AG09319 (cell line): ENCODE data around the gene OR8B4.

ENCODE experiments used
- DNase-seq: peaks from one replicate; pipeline ENCODE4 v3.0.0-alpha.2; 2010; ENCODE audit warnings: low read depth; ENCODE audit errors: extremely low read depth
- TF ChIP-seq, protein P1 (sequence below): IDR thresholded peaks from 2 replicates; pipeline ENCODE4 v1.5.1; 2011; ENCODE audit warnings: low read depth, mild to moderate bottlenecking, inconsistent platforms, low read length, moderate library complexity

OR8B4 gene, protein sequence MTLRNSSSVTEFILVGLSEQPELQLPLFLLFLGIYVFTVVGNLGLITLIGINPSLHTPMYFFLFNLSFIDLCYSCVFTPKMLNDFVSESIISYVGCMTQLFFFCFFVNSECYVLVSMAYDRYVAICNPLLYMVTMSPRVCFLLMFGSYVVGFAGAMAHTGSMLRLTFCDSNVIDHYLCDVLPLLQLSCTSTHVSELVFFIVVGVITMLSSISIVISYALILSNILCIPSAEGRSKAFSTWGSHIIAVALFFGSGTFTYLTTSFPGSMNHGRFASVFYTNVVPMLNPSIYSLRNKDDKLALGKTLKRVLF

DNA sequence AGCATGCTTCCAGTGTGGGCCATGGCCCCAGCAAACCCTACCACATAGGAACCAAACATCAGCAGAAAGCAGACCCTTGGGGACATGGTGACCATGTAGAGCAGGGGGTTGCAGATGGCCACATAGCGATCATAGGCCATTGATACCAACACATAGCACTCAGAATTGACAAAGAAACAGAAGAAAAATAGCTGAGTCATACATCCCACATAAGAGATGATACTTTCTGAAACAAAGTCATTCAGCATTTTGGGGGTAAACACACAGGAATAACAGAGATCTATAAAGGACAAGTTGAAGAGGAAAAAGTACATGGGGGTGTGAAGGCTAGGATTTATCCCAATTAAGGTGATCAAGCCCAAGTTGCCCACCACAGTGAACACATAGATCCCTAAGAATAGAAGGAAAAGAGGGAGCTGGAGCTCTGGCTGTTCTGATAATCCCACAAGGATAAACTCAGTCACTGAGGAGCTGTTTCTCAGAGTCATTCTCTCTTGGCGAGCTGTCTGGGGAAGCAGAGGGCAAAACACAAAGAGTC is at the start of gene OR8B4:
Gene OR8B4 (minus strand): TSS at position 488 of the 538 bp plus-strand sequence. CDS start 0 bp downstream, at position 488.
- TF ChIP-seq, protein P1, sequence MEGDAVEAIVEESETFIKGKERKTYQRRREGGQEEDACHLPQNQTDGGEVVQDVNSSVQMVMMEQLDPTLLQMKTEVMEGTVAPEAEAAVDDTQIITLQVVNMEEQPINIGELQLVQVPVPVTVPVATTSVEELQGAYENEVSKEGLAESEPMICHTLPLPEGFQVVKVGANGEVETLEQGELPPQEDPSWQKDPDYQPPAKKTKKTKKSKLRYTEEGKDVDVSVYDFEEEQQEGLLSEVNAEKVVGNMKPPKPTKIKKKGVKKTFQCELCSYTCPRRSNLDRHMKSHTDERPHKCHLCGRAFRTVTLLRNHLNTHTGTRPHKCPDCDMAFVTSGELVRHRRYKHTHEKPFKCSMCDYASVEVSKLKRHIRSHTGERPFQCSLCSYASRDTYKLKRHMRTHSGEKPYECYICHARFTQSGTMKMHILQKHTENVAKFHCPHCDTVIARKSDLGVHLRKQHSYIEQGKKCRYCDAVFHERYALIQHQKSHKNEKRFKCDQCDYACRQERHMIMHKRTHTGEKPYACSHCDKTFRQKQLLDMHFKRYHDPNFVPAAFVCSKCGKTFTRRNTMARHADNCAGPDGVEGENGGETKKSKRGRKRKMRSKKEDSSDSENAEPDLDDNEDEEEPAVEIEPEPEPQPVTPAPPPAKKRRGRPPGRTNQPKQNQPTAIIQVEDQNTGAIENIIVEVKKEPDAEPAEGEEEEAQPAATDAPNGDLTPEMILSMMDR: no peak
- DNase-seq: no peak

DNA sequence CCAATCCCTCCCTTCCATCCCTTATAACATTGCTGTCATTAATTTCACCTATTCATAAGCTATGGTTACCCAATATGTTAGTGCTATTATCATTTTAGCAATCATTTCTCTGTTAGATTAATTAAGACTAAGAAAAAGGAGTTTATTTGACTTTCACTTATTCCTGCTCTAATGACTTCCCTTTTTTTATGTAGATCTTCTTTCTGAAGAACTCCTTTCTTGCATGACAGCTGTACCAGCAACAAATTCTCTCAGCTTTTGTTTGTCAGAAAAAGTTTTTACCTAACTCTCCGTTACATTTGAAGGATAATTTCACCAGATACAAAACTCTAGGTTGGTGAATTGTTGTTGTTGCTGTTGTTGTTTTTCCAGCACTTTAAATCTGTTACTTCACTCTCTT is 49.4 kb upstream of the OR8B4 start:
- no peak for DNase-seq
- TF ChIP-seq, protein P1: no peak

DNA sequence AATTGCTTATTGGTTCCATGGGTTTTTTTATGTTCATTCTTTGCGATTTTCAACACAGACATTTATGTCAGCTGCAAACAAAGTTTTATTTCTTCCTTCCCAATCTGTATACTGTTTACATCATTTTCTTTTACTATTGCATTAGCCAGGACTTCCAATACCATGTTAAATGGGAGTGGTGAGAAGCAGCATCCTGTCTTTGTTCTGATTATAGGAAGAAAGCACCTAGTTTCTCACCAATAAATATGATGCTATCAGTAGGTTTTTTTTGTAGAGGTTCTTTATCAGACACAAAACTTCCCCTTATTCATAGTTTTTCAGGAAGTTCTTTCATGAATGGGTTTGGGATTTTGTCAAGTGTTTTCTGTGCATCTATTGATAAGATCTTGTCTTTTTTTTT is 48.8 kb upstream of the OR8B4 start:
- DNase-seq: no peak
- TF ChIP-seq, protein P1: no peak

DNA sequence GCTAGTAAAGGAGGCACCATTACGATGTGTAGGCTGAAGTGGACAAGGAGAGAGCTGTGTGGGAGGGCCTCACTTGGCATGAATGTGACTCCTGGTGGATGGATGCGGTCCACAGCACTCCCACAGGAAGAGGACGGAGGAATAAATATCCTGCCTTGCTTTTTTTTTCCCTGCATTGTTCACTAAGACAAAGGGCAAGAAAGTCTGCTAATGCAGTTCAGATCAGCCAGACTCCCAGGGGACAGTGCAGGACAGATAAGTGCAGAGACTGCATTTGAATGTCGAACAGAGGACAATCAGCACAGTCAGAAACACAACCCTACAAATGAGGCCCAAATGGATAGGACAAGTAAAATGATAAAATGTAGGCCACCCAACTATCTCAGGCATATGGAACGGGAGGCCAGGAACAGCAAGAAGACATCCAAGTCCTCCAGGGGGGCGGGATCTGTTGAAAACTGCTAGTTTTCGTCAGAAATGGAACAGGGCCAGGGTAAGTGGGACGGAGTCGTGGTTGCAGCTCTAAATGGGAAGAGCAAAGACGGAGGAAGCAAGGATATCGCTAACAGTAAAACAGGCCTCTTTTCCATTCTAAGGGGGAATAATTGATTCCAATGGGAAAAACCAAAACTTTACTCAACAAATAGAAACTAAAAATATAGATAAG is 46.0 kb upstream of the OR8B4 start:
- DNase-seq: no peak
- TF ChIP-seq, protein P1: no peak

GRCh38 chr11:124467381-124467927 is 42.8 kb upstream of the OR8B4 start:
- TF ChIP-seq, protein P1: no peak
- no peak for DNase-seq

- DNase-seq: no peak
- TF ChIP-seq, protein P1: no peak
Measured at GRCh38 chr11:124465368-124465767, 40.7 kb upstream of the OR8B4 start.

DNA sequence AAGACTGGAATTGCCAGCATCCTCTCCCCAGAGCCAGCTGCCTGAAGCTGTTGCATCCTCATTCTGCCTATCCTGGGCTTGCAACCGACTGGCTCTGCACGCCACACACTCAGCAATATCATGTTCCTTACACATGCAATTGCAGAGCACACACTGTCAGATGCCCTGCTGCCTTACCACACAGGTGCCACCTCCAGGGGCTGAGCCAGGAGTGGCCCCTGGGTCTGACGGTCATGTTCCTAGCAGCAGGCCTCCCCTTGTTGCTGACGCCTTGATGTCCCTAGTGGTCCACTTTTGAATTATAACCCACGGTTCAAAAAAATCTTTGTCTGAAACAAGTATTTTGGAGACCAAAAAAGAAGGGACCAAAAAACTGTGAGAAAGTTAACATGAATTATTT is 39.3 kb upstream of the OR8B4 start:
- TF ChIP-seq, protein P1: no peak
- no peak for DNase-seq
